Lung (tissue), 10 donors: ENCODE data around the gene ZNF169. TPM values are rescaled to one million over a fixed set of nuclear protein-coding genes. Genes with fewer than 3 reads are reported as not detected.
"Not testable (repeated sequence)": the region's sequence is repeated elsewhere in the genome, so short reads cannot be mapped to it uniquely, and the experiment has no call there.

Experiments
- ATAC-seq: fragments of 200-7000 bp; cut with Tn5 transposase; one replicate; pipeline ENCODE4 v1.9.1; 2020; ENCODE audit warnings: moderate number of reproducible peaks; ENCODE audit not compliant: insufficient read depth, low FRiP score
- DNase-seq, 3 donors: peaks; one replicate each; pipeline ENCODE4 v3.0.0-alpha.2; 2013 to 2017
- H3K27ac ChIP-seq, 2 donors: one replicate each; pipeline ENCODE4 v1.5.1; 2013; ENCODE audit warnings: mild to moderate bottlenecking in 2 of 2, moderate library complexity in 2 of 2, control low read depth in 1 of 2, inconsistent platforms in 1 of 2, low read depth in 1 of 2, low read length in 1 of 2
- H3K27me3 ChIP-seq, 3 donors: one replicate each; pipeline ENCODE4 v1.5.1; 2013; ENCODE audit warnings: low read length in 2 of 3; ENCODE audit not compliant: control insufficient read depth in 3 of 3, insufficient read depth in 3 of 3
- H3K36me3 ChIP-seq, 4 donors: one replicate each; pipeline ENCODE4 v1.5.1; 2013; ENCODE audit warnings: low read length in 4 of 4, mild to moderate bottlenecking in 1 of 4, moderate library complexity in 1 of 4; ENCODE audit not compliant: control insufficient read depth in 4 of 4, insufficient read depth in 4 of 4
- H3K4me1 ChIP-seq, 5 donors: one replicate each; pipeline ENCODE4 v1.5.1; 2013; ENCODE audit warnings: low read length in 5 of 5, mild to moderate bottlenecking in 2 of 5, moderate library complexity in 1 of 5; ENCODE audit not compliant: control insufficient read depth in 5 of 5, insufficient read depth in 5 of 5
- H3K4me3 ChIP-seq: one replicate; pipeline ENCODE4 v1.5.1; 2013; ENCODE audit warnings: mild to moderate bottlenecking, control low read depth, moderate library complexity
- H3K9ac ChIP-seq, 2 donors: one replicate each; pipeline ENCODE4 v1.5.1; 2013; ENCODE audit warnings: low read length in 2 of 2, control low read depth in 1 of 2; ENCODE audit not compliant: insufficient read depth in 1 of 2
- H3K9me3 ChIP-seq, 4 donors: one replicate each; pipeline ENCODE4 v1.5.1; 2013; ENCODE audit warnings: low read length in 3 of 4, mild to moderate bottlenecking in 1 of 4, moderate library complexity in 1 of 4; ENCODE audit not compliant: control insufficient read depth in 4 of 4, insufficient read depth in 3 of 4
- WGBS, 2 donors: extraction: QIAGEN DNeasy Blood & Tissue Kit; methylation state at CpG; one replicate each; pipeline ENCODE4 v1.1.7; 2013; 5-methylcytosine and 5-hydroxymethylcytosine counted together
- polyA plus RNA-seq, 2 donors: library from polyadenylated mRNA; stranded (reverse); fragments of 200-250 nt; gene quantifications; one replicate each; pipeline ENCODE4 v1.2.1, GENCODE V29; 2013
- total RNA-seq, 2 donors: library from RNA; depleted of rRNA in 1 of 2; stranded (reverse); fragments of >200 nt in 1 of 2; gene quantifications; one replicate each; pipeline ENCODE4 v1.2.1, GENCODE V29; 2014 to 2021
- donor health status: Bipolar disorder and iron deficiency.
- donor health status: healthy.
- donor health status: DM: yes; HTN: yes; CAD: no.

ZNF169 gene
- total and polyA plus RNA-seq, 4 donors, result 2.3 to 8.7 (median 4.8) TPM

- not testable (repeated sequence) for DNase-seq, H3K27ac ChIP-seq, H3K4me3 ChIP-seq, H3K9ac ChIP-seq, H3K27me3 ChIP-seq, ATAC-seq, H3K9me3 ChIP-seq, H3K36me3 ChIP-seq, H3K4me1 ChIP-seq
- WGBS, 2 donors, result 85 to 91% methylated on average over 15 to 16 of the region's 16 CpGs
Observed at GRCh38 chr9:94347451-94347850, 88.4 kb downstream of the ZNF169 start.

- not testable (repeated sequence) for H3K27me3 ChIP-seq, H3K27ac ChIP-seq, DNase-seq, H3K9me3 ChIP-seq, H3K4me3 ChIP-seq, ATAC-seq, H3K36me3 ChIP-seq, H3K9ac ChIP-seq, H3K4me1 ChIP-seq
- no CpG with 5 or more reads among the region's 3 CpGs for whole genome bisulfite sequencing, 2 donors
Observed at GRCh38 chr9:94348754-94349153, 89.7 kb downstream of the ZNF169 start.

Other genes with a start within 250 kb of the ZNF169 start
- gene PTPDC1, start 174.8 kb upstream of the ZNF169 start, total RNA-seq, result 10 to 100 TPM; 11.1 to 26.0 TPM
- 1 to 10 TPM; 3.1 to 4.0 TPM for gene PTPDC1, start 174.8 kb upstream of the ZNF169 start, polyA plus RNA-seq
- gene NUTM2F, start 69.3 kb downstream of the ZNF169 start, total RNA-seq, result not detected
- under 1 TPM in 1 of 2 donors, not detected in 1; 0.04 TPM for gene NUTM2F, start 69.3 kb downstream of the ZNF169 start, polyA plus RNA-seq